HuH-7.5 (cell line): ENCODE results near the gene PDE8A.
A peak's percentile ranks its signal among the peaks of the same experiment; 100 is the strongest.
"Not testable (repeated sequence)": the region's sequence is repeated elsewhere in the genome, so short reads cannot be mapped to it uniquely, and the experiment has no call there.

Source experiments
- DNase-seq: peaks from one replicate; pipeline ENCODE4 v3.0.0; 2011; ENCODE audit warnings: low spot score

The PDE8A gene

DNA sequence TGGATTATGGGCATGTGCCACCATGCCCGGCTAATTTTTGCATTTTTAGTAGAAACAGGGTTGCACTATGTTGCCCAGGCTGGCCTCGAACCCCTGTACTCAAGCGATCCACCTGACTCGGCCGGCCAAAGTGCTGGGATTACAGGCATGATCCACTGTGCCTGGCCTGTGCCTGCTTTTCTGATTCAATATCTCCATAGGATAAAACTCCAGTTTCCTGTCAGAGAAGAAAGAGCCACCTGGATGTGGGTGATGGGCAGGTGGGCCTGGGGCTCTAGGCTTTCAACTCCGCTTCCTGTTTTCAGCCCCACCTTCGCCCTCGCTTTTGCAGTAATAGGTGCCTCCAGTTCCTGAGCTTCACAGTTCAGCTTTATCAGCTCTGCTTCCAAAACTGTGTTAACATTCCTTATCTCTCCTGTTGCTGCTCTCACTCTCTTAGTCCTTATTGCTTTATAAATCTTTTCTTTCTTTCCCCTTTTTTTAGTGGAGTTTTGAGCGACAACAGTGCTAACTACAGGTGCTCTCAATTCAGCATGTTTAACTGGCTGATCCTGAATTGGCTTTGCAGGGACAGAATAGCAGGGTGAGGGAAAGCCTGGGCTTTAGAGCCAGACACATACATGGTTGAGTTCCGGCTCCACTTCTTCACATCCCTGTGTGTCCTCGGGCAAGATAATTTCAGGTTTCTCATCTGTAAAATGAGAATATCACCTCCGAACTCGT, 21.1 kb upstream of the PDE8A start:
- no peak for DNase-seq

DNA sequence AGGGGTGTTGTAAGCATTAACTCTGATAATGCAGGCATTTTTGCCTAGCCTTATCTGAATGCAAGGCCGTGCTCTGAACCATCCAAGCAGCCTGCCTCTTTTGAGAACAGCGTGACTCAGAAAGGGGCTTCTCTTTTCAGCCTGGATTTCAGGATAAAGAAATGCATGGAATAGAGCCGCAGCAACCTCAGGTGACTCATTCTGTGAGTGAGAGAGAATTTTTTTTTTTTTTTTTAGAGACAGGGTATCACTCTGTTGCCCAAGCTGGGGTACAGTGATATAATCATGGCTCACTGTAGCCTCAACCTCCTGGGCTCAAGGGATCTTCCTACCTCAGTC, 20.6 kb upstream of the PDE8A start:
- DNase-seq: no peak

DNA sequence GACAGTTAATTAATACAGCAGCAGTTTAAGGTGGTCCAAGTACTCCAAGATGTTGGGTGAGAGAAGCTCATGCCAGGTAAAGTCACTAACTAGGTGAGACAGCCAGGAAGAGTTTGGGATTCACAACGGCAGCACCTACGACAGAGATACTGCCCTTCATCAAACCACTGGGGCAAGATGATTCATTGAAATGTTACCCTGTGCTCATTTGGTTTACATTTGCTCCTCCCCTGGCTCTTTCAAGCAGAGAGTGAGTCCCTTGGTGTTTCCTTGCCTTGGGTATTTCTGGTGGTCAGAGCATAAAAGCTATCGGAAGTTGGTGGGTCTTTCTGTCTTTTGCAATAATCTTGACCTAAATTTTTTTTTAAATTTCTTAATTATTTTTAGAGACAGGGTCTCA, 19.9 kb upstream of the PDE8A start:
- no peak for DNase-seq

DNA sequence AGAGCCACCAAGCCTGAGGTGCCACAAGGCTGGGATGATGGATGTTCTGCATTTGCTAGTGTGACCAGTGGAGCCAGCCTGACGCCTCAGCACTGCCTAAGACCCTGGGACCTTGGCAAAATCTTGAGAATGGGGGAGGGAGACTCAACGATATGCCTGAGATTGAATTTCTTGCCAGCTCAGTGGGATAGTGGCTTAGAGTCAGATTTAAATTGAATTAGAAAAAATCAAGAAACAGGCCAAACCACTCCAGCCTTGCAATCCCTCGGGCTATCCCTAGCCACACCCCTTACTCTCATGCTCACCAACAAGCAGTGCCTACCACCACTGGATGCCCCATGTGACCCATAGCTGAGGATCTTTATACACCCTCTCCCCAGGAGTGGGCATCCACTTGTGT, 18.7 kb upstream of the PDE8A start:
- no peak for DNase-seq

DNA sequence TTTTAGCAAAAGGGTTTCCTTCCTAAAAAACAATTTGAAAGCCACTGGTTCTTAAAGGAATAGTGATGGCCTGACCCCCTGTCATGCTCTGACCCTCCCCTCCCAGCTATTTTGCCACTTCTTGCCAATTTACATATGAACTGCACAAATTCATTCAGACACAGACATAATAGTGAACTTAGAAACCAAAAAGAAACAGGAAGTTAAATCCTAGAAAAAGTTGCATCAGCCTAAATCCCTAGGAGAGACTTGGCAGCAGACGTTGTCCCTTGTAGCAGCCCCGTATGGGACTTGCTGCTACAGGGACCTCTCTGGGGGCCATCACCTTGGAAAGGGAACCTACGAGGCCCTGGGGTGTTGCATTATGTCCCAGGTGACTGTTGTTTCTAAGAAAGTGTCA, 14.3 kb upstream of the PDE8A start:
- DNase-seq: no peak

DNA sequence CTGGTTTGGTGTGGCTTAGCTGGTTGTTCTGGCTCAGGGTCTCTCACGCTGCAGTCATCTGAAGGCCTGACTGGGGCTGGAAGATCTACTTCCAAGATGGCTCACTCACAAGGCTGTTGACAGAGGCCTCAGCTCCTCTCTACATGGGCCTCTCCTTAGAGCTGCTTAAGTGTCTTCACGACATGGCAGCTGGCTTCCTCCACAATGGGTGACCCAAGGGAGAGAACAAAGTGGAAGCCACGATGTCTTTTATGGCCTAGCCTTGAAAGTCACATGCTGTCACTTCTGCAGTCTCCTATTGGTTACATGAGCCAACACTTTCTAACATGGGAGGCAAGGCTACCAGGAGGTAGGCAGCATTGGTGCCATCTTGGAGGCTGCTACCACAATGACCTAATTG, 13.4 kb upstream of the PDE8A start:
- DNase-seq: no peak

DNA sequence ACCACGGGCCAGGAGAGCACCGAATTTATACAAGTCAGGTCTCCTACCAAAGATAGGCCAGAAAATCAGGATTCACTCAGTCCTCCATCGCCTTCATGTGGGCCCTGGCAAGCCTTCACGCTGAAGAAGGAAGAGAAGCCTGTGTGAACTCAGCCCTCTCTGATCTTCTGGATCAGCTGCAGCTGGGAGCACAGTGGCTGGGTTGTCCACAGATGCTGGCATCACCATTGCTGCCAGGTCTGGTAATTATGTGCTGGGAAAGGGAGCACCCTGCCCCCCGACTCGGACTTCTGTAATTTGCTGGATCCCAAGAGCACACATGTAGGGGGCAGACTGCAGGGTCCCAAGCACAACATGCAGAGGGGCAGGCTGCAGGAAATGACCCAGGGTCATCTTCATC, 12.4 kb upstream of the PDE8A start:
- DNase-seq: no peak

DNA sequence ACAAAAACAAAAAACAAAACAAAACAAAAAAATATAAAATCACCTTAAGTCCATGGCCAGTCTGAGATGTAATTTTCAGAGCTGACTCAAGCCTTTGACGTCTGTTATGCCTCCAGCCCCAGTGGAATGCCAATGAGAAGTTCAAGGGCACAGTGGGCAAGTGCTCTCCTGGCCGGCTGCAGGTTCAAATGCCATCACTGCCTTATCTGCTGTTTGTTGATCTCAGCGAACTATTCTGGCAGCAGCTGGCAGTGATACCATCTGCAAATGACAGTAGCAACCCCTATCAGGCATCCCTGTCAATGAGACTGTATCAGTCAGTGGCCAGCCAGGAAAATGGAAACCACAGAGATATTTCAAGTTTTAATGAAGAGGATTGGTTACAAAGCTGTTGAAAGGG, 10.8 kb upstream of the PDE8A start:
- no peak for DNase-seq

DNA sequence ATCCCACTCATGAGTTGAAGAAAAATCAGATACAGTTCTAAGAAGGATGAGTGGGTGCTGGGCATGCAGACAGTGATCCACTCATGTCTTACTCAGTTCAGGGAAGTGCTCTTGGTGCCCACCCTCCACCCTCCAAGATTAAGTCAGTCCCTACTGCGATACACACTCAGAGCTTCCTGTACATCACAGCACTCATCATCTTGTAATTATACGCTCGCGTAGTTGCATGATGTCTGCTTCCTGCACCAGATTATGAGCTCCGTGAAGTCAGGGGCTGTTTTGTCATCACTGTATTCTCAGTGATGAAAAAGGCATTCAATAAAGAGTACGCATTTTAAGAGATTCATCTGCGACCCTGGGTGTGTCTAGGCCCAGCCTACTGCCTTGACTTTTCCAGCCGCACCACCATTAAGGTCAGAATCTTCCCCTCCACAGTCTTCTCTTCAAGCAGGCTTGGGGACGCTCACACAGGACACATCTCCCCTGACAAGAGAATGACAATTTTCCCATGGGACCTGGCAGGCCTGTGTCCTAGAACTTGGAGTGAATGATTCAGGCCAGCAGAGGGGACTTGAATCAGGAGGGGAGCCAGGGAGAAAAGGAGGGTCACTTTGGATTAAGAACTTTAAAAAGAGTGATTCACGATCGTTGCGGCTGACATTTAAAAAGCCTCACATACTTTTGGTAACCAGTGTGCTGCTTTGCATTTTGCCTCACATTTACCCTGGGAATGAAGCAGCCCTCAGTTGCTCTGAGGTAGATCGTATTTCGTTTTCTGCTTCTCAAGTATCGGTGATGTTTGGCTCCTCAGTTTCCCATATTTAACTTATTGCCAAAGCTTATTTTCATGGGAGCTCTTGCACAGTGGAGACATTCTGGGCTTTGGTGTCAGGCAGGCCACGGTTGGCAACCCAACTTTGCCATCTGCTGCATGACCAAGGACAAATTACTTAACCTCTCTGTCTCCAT, 7.9 kb upstream of the PDE8A start:
- no peak for DNase-seq

DNA sequence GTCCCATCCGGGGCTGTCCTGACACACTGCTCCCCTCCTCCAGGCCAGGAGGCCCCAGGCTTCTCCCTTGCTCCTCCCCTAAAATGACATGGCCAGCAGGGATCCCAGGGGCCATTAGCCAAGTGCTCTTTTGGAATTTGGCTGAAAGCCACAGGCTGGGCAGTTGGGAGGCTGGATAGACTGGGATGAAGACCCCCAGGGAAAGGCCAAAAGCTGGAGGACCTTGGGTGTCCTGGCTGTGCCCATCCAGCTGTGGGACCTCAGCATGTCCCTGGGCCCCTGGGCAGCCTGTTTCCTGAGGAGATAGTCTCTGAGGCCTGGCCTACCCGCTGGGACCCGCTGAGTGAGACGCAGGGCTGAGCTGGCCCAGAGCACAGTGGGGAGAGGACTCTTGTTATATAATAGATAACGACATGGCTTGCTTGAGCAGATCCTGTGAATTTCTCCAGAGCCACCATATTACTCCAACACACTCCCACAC, 5.7 kb upstream of the PDE8A start:
- DNase-seq: no peak

DNA sequence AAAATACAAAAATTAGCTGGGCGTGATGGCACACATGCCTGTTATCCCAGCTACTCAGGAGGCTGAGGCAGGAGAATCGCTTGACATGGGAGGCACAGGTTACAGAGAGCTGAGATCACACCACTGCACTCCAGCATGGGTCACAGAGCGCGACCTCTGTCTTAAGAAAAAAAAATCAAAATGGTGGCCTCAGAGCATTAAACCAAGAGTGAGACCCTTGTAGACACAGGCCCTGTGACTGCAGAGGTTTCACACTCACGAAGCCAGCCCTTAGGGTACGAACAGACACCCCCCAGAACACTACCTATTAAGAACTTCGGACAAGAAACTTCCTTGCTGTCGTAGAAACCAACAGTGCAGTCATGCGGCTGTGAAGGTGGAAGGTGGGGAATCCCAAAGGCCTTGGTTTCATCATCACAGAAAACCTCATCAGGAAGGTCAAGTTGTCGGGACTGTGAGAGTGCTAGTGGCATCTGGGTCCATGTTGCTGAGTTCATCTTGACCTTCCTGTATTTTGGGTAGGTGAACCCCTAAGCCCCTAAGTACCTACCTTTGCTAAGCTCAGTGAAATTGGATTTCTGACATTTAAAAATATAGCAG, 4.8 kb upstream of the PDE8A start:
- no peak for DNase-seq

DNA sequence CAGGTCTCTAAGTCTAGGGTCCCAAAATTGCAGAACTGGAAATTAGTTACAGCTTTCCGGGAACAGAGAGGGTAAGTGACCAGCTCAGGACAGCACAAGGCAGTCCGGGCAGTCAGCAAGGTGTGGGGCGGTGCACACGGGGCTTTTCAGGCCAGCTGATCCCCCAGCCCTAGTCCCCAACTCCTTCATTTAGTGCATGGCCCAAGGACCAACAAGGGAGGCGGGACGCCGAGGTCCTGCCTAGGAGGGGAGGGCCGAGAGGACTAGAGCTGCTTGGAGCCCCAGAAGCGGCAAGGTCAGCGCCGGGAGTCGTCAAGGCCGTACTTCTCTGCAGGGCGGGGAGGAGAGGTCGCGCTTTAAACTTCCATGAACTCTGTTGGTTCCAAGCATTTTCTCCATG, 2.0 kb upstream of the PDE8A start:
- peak; percentile 76 for DNase-seq

DNA sequence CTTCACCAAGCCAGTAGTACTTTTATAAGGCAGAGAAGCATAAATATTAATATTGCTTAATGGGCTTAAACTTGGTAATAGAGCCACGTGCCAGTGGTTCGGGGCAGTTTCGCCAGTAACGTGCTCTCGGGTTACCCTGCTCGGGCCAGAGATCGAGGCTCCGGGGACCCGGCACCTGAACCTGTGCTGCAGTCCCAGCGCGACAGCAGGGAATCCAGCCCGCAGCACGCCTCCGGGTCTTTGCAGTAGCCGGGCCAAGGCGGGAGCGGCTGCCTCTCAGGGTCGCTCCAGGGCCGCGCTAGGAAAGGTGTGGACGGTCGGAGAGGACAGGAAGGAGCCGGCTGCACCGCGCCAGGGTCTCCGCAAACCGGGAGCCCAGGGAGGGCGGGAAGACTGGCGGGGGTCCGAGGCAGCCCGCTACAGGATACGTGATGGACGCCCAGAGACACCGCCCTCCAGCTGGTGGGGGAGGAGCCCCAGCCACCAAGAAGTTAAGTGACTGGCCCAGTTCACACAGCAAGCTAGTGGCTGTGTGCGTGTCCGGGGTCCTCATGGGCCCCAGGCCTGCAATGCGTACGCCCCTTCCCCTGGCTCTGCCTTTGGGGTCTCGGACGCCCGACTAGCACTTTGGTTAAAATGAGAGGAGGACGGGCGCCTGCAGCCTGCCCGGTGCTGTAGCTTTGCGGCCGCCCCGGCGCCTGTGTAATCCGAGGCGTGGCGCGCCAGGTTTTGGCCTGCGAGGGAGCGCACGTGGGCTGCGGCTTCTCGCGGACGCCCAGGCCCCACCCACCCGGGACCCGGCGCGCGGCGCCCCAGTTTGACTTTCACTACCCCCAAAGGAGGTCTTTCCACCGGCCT, 1.2 kb upstream of the PDE8A start:
- peak; percentile 93 for DNase-seq

DNA sequence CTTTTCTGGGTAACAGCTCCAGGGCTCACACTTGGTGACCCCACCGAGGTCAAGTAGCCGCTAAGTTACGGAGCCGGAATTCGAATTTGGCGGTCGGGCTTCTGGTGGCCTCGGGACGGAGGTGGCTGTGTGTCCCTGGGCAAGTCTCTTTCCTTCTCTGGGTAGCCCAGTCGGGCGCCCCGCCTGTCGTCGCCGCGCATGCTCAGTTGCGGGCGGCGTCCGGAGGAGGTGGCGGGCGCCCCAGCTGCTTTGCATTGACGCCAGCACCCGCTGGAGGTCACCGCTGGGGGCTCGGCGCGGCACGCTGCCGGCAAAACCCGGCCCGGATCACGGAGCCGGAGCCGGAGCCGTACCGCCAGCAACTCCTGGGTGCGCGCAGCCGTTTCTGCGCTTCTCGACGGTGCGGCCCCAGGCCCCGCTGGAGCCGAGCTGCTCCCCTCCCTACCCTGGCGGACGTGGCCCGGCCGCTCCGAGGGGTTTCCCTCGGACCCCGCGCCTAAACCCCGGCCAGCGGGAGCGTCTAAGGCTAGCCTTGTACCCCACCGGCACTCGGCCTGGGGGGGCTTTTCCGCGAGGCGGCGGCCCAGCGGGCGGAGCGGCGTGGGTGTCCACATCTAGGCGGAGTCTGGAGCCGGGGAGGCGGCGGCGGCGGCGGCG, 474 bp upstream of the PDE8A start:
- DNase-seq: peak; percentile 99

DNA sequence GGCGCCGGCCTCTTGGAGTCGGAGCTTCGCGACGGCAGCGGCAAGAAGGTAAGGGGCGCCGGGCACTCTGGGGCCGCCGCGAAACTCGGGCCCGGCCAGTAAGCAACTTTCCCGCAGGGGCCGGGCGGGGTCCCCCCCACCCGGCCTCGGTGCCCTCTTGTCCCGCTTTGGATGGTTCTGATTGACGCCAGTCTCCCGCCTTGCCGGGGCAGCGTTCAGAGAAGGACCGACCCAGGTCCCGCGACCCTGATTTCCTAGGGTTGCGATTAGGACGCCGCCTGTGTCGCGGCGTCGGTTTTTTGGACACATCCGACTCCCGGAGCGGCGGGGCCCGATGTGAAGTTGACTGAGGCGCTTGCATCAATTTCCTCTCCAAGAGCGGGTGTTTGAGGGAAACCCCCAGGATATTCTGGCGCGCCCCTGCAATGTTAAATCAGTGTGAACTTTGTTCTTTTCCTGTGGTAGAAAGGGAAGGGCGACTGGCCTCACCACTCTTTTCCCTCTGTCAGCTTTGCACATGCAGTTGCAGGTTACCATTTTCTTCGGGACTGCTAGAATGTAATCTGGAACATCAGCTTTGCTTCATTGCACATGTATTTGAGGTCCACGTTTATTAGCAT, 755 bp downstream of the PDE8A start:
- peak; percentile 65 for DNase-seq

DNA sequence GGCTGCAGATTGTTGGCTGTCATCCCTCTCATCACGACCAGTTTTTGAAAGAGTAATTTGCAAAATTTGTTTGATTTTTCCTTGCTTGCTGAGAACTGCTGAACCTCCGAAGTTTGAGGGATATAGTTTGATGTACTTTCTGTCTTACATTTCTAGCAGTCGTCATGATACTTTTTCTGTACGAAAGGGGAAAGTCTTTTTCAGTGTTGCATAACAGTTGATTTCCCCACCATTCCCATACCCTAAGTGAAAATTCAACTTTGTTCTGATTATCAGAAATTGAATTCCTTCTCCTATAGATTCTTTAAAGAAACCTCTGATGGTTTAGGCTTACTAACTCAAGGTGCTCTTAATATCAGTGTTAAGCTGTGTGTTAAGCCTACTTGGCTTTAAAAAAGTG, 1.6 kb downstream of the PDE8A start:
- no peak for DNase-seq

DNA sequence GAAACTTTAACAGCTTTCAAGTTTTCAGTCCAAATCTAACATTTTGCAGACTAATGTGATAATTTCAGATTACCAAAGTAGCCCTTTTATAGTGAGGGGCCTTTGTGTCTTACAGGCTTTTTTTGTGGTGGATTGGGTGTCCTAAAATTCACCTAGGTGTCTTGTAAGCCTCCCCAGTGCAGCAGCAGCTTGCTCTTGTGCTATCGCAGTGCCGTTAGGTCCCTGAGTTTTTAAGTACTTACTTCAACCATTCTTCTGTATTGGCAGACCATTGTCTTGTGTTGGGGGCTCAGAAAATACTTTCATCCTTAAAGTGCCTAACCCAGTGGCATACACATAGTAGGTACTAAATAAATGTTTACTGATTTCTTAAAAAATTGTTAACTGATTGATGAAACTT, 2.1 kb downstream of the PDE8A start:
- DNase-seq: no peak

DNA sequence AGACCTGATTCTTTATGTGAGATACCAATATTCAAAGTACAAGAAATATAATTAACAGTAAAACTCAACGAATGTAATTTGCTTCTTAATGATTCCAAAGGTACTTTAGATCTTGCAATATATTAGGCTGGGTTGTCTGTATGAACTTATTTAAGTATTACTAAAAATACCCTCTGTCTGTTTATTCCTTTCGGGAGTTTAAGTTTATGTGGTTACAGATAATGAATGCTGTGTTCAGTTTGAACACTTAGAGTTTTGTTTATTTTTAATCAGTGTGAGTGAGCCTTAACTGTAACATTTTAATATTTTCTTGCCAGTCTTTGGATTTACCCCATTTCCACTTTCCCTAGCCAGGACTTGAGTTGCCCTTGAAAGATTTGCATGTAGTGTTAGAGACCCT, 3.5 kb downstream of the PDE8A start:
- DNase-seq: no peak

DNA sequence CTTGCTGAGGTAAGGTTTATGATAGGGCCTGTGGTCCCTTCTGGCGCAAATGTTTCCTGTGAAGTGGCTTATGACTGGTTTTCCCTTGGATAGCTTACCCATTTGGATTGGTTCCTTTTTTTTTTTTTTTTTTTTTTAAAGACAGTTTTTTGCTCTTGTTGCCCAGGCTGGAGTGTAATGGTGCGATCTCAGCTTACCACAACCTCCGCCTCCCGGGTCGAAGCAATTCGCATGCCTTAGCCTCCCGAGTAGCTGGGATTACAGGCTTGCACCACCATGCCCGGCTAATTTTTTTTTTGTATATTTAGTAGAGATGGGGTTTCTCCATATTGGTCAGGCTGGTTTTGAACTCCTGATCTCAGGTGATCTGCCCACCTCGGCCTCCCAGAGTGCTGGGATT, 5.7 kb downstream of the PDE8A start:
- not testable (repeated sequence) for DNase-seq

DNA sequence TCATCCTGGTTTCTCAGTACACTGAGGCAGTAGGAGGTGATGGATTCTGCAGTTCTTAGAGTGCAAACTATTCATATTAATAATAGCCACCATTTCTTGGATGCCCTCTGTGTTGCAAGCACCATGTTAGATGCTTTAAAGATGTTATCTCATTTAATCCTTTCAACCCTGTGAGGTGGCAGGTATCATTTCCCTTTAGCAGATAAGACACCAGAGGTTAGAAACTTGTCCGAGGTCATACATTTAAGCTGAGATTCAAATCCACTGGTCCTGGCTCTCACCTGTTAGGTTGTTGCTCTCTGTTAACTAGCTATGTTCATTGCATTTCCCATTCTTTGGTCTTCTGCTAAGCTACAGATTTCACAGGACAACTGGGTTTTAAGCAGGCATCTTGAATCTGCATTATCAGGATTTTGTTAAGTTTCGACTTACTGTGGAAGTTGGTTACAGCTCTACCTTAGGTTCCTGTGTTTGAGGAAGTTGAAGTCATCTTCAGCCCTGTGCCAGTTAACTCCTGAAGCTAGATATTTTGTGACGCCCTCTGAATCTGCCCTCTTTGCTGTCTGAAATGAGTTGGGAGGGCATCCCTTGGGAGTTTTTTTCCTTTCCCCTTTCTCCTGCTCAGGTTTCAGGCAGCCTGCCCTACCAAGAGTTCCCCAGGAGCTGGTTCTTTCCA, 6.4 kb downstream of the PDE8A start:
- DNase-seq: no peak
